HG02852 (cell line): ENCODE measurements around the gene HFE.

Experiments used
- ATAC-seq: cut with Tn5 transposase; IDR thresholded peaks from one replicate; pipeline ENCODE4 v1.9.1; 2021; ENCODE audit warnings: mild to moderate bottlenecking, moderate library complexity; ENCODE audit not compliant: unreplicated experiment

Gene HFE

DNA sequence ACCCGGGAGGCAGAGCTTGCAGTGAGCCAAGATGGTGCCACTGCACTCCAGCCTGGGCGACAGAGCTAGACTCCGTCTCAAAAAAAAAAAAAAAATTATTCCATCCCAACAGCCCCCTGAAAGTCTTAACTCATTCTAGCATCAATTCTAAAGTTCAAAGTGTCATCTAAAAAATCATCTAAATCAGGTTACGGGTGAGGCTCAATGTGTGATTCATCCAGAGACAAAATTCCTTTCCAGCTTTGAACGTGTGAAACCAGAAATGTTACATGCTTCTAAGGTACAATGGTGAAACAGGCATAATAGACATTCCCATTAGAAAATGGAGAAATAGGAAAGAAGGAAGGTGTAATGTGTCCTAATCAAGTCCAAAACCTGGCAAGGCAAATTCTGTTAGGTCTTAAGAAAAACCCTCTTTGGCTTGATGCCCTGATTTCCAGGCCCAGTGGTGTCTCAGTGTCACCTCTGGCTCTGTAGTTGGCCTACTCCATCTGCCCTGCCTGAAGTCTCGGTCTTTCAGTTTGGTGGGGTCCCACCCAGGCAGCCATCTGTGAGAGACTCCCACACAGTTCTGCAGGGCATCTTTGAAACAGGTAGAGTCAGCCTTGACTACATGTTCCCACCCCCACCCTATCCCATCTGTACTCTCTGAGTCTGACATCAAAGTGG lies 43.5 kb downstream of the HFE start:
- no peak for ATAC-seq

DNA sequence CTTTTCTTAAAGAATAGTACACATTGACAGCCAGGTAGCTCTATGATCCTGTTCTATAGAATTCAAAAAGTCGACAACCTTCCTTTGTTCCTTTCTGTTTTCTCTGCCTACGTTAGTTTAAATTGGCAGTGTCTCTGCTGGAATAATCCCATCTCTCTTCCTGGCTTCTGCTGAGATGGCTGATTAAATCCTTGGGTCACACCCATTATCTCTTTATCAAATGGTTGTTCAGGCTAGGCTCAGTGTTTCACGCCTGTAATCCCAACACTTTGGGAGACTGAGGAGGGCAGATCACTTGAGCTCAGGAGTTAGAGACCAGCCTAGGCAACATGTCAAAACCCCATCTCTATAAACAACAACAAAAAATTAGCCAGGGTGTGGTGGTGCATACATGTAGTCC lies 44.4 kb downstream of the HFE start:
- no peak for ATAC-seq

DNA sequence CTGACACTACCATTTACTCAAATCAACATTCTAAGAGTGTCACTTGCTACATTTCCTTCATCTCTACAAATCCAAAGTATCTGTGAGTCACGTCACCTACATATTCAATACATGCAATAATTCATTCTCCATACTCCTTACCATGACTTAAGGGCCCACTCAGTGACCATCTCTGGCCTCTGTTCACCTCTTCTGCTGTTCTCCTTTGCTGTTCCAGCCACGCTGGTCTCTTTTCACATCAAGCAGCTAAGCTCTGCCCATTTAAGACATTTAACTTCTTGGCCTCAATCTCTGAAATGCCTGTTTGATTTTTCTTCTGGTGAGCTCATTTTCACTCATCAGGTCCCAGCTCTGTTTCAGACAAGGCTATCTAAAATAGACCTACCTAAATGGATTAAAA lies 46.5 kb downstream of the HFE start:
- no peak for ATAC-seq

DNA sequence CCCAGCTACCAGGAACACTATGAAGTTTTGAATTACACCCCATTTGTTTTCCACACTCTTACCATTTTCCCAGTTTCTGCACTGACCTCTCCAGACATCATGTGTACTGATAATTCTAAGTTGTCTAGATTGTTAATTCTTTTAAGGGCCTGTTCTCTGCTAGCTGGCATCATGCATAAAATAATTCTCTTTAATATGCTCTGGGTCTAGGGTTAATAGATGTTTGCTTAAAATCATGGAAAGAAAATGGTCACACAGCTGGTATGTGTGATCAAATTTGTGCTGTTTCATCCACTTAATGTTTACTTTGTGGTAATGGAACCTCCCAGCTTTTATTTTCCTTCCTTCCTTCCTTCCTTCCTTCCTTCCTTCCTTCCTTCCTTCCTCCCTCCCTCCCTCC lies 49.1 kb downstream of the HFE start:
- no peak for ATAC-seq

DNA sequence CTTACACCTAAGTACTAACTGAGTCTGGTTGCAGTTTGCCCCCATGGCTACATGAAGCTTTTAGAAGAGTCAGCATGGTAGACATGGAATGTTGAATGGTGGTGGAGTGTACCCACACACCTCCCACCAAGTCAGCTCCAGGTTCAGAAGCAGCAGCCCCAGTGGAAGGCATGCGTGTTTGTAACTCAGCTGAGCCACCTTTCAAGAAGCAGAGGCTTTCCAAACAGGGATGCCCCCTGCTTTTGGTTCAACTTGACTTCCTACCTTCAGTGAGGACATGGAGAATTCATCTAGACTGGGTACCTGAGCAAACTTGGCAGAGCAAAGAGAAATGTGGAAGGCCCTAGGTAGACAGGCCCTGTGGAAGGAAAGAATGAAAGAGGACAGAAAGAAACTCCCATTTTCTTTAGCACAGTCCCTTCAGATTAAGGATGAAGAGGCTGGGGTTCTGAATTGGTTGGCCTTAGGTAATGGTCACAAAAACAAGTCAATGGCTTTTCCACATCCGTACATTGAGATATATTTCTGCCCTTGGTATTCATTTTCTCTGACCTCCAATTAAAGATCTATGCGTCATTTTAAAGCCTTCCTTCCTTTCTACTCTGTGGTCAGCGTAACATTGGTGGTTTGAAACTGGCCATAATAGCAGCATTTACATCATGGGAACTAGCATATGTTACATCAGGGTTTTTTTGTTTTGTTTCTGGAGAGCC lies 53.2 kb downstream of the HFE start:
- no peak for ATAC-seq

DNA sequence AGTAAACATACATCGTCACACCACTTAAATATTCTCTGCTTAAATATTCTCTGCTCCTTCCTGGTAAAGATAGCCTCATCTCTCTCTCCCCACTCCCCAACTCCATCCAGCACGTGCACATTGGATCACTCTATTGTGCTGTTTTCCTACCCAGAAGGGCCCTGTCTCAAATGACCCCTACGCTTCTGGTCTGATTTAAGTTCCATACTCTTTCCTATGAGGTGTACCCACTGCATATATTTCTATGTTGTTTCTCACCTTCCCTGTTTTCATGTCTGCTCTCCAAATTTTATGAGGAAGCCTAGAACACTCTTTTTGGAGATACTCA lies 53.7 kb downstream of the HFE start:
- ATAC-seq: no peak

DNA sequence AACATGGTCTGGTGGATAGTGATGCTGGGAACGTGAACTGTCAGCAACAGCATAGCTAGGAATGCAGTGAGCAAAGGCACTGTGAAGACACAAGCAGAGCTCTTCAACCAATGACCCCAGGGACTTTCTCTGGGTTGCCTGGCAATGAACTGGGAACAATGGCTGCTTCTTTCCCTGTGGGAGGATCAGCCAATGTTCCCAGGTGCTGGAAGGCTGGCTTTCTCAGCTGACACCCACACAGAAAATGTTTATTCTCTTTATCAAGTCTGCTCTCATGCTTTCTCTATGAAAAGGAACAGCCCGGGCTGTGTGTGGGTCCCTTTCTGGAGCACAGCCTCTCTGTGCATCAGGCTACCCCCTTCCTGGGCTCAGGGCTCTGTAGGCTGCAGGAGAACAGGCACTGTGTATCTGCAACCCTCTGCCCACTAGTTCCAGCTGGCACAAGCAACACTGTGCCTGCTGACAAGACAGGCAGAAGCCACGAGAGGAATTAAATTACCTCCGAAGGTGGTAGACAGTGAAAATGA lies 54.2 kb downstream of the HFE start:
- no peak for ATAC-seq

DNA sequence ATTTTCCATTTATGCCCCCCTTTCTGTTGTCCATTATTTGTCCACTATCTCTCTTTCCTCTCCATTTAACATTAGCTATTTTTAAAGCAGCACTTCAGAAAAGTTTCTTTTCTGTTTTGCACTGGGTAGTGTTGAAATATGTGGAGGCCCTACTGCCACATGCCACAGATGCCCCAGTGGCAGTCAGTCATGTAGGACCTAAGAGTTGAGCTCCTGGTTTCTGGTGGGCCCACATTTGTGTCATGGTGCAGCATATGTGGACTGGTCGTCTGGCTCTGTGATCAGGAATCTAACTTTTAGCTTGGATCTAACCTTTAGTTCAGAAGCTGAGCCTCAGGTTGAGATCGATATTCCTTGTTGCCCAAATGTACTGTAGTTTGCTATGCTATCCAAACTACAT lies 54.8 kb downstream of the HFE start:
- no peak for ATAC-seq
